Measurements from ENCODE around the gene SPATA32.

Gene SPATA32

GRCh38 chr17:45235416-45236281 is 26.2 kb downstream of the SPATA32 start:
- no peak overlapping the region for H3K4me3 ChIP-seq (ENCODE audit: severe bottlenecking)
- ATAC-seq (ENCODE audit: low read depth) (peak; percentile 49; the same call in 1 of the 3 replicates), DNase-seq (ENCODE audit: low spot score) (no peak)
- no peaks in the 10 kb centered on the region for H3K9me3 ChIP-seq (ENCODE audit: severe bottlenecking)
- H3K4me1 ChIP-seq (ENCODE audit: insufficient read depth, poor library complexity, severe bottlenecking), result peaks cover 3% of the 10 kb centered on the region
- TF ChIP-seq CTCF (IDR thresholded peaks at IDR 0.05; ENCODE audit: poor library complexity, severe bottlenecking), result peak; percentile 84
- H3K27ac ChIP-seq (ENCODE audit: poor library complexity, severe bottlenecking), result no peak overlapping the region
- no peaks in the 10 kb centered on the region for H3K27me3 ChIP-seq (ENCODE audit: insufficient read depth, poor library complexity, severe bottlenecking)
- no peaks in the 10 kb centered on the region; the same call in 1 of the 2 replicates for H3K36me3 ChIP-seq (ENCODE audit: low read depth)

- DNase-seq (ENCODE audit: low spot score), result peak; percentile 52
- H3K9me3 ChIP-seq (ENCODE audit: severe bottlenecking), result no peaks in the 10 kb centered on the region
- no peak overlapping the region for H3K27ac ChIP-seq (ENCODE audit: poor library complexity, severe bottlenecking)
- peaks cover 7% of the 10 kb centered on the region for H3K4me1 ChIP-seq (ENCODE audit: insufficient read depth, poor library complexity, severe bottlenecking)
- no peak overlapping the region for H3K4me3 ChIP-seq (ENCODE audit: severe bottlenecking)
- no peak for TF ChIP-seq CTCF (IDR thresholded peaks at IDR 0.05; ENCODE audit: poor library complexity, severe bottlenecking)
- H3K27me3 ChIP-seq (ENCODE audit: insufficient read depth, poor library complexity, severe bottlenecking), result no peaks in the 10 kb centered on the region
- peak; percentile 15; the same call in 2 of the 3 replicates for ATAC-seq (ENCODE audit: low read depth)
- H3K36me3 ChIP-seq (ENCODE audit: low read depth), result no peaks in the 10 kb centered on the region; the same call in 1 of the 2 replicates
Observed at GRCh38 chr17:45234641-45235415, 27.1 kb downstream of the SPATA32 start.

- DNase-seq (ENCODE audit: low spot score) (peak; percentile 53), ATAC-seq (ENCODE audit: low read depth) (no peak)
- H3K4me3 ChIP-seq (ENCODE audit: severe bottlenecking), result no peak overlapping the region
- H3K36me3 ChIP-seq (ENCODE audit: low read depth), result no peaks in the 10 kb centered on the region
- no peak overlapping the region for H3K27ac ChIP-seq (ENCODE audit: poor library complexity, severe bottlenecking)
- H3K4me1 ChIP-seq (ENCODE audit: insufficient read depth, poor library complexity, severe bottlenecking), result peaks cover 20% of the 10 kb centered on the region
- no peak for TF ChIP-seq CTCF (IDR thresholded peaks at IDR 0.05; ENCODE audit: poor library complexity, severe bottlenecking)
- no peaks in the 10 kb centered on the region for H3K9me3 ChIP-seq (ENCODE audit: severe bottlenecking)
- H3K27me3 ChIP-seq (ENCODE audit: insufficient read depth, poor library complexity, severe bottlenecking), result no peaks in the 10 kb centered on the region
Observed at GRCh38 chr17:45233423-45233924, 28.4 kb downstream of the SPATA32 start.

- H3K4me1 ChIP-seq (ENCODE audit: insufficient read depth, poor library complexity, severe bottlenecking), result peaks cover 27% of the 10 kb centered on the region
- ATAC-seq (ENCODE audit: low read depth) (no peak), DNase-seq (ENCODE audit: low spot score) (no peak)
- H3K27me3 ChIP-seq (ENCODE audit: insufficient read depth, poor library complexity, severe bottlenecking), result no peaks in the 10 kb centered on the region
- H3K36me3 ChIP-seq (ENCODE audit: low read depth), result no peaks in the 10 kb centered on the region
- H3K4me3 ChIP-seq (ENCODE audit: severe bottlenecking), result no peak overlapping the region
- no peaks in the 10 kb centered on the region for H3K9me3 ChIP-seq (ENCODE audit: severe bottlenecking)
- no peak overlapping the region for H3K27ac ChIP-seq (ENCODE audit: poor library complexity, severe bottlenecking)
- TF ChIP-seq CTCF (IDR thresholded peaks at IDR 0.05; ENCODE audit: poor library complexity, severe bottlenecking), result no peak
Observed at GRCh38 chr17:45232514-45233422, 29.1 kb downstream of the SPATA32 start.
